HG02571 (cell line): ENCODE measurements around the gene CD68.
A peak's percentile ranks its signal among the peaks of the same experiment; 100 is the strongest.
"Not testable (repeated sequence)": the region's sequence is repeated elsewhere in the genome, so short reads cannot be mapped to it uniquely, and the experiment has no call there.

Experiments
- ATAC-seq: cut with Tn5 transposase; IDR thresholded peaks from one replicate; pipeline ENCODE4 v1.9.1; 2021; ENCODE audit warnings: mild to moderate bottlenecking, moderate library complexity; ENCODE audit not compliant: unreplicated experiment

CD68 gene

DNA sequence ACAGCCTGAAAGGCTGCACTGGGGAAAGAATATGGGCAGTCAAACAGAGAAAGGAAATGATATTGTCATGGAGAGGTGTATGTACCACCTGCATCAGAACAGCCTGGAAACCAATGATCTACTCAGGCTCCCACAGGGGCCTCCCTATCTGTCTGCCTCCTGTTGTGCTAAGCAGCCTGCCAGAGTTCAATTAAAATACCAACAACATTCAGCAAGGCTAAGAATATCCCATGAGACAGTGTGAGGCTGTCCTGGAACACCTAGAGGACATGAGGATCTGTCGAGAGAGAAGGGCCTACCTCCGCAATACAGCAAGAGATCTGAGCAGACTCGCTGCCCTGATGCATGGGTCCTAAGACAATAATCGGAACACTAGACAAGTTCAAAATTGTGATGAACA lies 26.8 kb downstream of the CD68 start:
- ATAC-seq: no peak

DNA sequence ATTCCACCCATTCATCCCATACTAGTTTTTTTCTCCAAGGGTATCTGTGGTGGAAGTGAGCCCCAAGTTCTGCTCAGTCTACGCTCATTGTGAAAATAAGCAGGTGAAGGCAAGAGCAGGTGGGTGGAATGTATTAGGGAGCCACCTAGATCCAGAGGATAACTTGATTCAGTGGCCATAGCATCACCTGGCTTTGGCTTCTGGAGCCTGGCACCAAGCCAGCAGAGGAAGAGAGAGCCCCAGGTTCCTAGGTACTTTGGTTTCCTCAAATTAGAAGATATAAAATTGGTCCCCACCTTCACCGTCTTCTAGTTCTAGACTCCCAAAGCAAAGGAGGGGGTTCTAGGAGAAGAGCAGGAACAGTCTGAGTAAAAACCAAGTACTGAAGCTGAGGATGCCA lies 31.2 kb downstream of the CD68 start:
- no peak for ATAC-seq

GRCh38 chr17:7611635-7612293 lies 32.3 kb downstream of the CD68 start:
- ATAC-seq: no peak

DNA sequence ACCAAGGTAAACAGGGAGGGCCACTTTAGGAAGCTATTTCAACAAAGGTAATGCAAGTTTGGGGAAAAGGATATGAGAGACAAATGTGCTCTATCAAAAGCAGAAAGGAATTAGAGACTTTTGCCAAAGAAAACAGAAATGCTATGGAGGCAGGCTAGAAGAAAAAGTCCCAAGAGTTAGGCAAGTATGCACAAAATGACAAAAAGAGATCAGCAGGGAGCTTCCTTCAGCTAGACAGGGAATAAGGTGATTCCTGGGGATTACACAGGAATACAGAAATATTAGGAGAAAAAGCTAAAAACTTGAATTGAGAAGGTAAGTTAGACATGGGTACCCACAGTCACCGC lies 32.8 kb downstream of the CD68 start:
- no peak for ATAC-seq

- no peak for ATAC-seq
Observed at GRCh38 chr17:7613769-7614424, 34.5 kb downstream of the CD68 start.

GRCh38 chr17:7614425-7615264 lies 35.2 kb downstream of the CD68 start, which contains the start of gene FXR2:
TSS of gene FXR2 (minus strand) at chr17:7614897. CDS start at chr17:7614532, 365 bp downstream.
- peak; percentile 89 for ATAC-seq

DNA sequence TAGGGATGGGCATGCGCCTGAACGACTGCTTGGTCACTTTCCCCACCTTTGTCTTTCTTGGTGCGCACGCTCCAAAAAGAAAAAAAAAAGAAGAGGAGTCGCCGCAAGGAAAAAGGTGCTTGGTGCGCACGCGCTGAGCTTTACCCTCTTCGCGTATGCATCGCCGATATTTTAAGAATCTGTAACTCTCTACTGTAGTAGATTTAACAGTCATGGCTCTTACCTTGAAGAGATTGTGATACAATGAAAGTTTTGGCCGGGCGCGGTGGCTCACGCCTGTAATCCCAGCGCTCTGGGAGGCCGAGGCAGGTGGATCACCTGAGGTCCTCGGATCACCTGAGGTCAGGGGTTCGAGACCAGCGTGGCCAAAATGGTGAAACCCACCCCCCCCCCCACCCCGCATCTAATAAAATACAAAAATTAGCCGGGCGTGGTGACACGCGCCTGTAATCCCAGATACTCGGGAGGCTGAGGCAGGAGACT lies 35.9 kb downstream of the CD68 start:
- no peak for ATAC-seq

DNA sequence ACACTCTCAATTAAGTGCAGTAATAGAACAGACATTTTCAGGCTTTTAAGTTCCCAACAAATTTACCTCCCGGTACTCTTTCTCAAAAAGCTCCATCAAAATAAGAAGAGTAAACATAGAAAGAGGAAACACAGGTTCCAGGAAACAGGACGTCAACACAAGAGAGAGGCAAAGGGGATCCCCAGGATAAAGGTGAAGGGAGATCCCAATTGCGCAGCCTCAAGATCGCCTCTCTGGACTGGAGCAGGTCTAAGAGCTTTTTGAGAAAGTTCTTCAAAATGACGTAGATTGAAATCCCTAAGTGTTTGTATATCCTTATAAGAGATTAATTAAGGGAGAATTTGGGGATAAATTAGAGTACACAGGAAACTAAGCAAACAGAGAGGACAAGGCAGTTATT lies 39.2 kb downstream of the CD68 start:
- ATAC-seq: no peak

DNA sequence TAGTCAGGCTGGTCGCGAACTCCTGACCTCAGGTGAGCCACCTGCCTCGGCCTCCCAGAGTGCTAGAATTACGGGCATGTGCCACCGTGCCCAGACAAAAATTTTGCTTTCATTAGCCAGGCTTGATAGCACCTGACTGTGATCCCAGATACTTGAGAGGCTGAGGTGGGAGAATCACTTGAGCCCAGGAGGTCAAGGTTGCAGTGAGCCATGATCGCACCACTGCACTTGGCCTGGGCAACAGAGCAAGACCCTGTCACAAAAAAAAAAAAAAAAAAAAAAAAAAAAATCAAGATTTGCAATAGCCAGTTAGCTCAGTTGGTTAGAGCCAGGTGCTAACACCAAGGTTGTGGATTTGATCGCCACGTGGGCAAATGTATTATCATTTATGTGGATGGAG lies 41.4 kb downstream of the CD68 start:
- ATAC-seq: no peak

- ATAC-seq: no peak
Observed at GRCh38 chr17:7623661-7624060, 44.2 kb downstream of the CD68 start.

DNA sequence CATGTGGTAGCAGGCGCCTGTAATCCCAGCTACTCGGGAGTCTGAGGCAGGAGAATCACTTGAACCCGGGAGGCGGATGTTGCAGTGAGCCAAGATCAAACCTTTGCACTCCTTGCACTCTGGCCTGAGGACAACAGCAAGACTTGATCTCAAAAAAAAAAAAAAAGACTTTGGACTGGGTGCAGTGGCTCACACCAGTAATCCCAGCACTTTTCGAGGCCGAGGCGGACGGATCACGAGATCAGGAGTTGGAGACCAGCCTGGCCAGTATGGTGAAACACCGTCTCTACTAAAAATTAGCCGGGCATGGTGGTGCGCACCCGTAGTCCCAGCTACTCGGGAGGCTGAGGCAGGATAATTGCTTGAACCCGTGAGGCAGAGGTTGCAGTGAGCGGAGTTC lies 46.3 kb downstream of the CD68 start:
- not testable (repeated sequence) for ATAC-seq

- no peak for ATAC-seq
Observed at GRCh38 chr17:7626307-7626706, 46.9 kb downstream of the CD68 start.

DNA sequence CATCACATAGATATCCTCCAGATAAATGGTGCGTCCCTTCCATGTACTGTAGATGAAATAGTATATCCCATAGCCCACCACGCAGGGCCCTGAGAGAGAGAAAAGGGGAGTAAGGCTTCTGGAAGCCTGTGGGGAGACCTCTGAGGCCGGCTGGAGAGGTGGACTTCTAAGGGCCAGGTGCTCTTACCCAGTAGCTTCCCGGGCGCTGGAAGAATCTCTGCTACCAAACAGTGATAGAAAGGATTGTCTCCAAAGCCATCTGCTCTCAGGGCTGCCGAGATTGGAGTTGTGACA lies 47.5 kb downstream of the CD68 start:
- ATAC-seq: no peak

DNA sequence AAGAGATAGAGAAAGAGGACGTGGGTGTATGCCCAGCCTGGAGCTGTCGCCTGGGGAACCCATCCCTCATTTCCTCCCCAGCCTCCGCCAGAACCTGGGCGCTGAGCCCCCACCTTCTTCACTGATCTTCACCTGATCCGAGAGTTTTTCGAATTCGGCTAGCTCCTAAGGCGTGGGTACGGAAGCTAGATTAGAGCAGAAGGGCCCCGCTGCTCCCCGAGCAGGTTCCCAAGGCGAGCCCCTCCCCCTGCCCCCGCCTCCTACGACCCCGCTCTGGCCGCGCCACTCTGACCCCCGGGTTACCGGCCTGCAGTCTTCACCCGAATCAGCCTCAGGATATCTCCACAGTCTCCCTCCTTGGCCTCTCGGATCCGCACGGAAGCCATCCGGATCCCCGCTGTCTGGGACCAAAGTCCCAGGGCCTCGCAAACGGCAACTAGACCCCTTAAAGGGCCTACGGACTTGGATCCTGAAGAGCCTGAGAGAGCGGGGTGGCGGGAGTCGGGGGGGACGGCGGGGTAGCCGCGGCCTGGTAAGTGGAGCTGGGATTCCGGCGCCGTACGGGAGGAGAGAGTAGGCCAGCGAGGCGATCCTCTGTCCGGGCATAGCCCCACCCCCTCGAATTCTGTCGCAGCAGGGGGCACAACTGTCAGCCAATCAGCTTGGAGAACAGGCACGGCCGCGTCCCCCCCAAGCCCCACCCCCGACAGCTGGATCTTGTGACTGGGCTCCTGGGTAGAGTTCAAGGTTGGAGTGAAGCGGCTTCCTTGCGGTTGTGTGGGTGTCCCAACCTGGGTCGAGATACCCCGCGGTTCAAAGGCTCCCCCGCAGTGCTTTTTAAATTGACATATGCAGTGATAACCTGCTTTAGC lies 48.0 kb downstream of the CD68 start, which contains the start of gene SAT2:
Gene SAT2, minus strand, starts transcription at position 572 of the 872 bp plus-strand sequence. Its CDS starts 186 bp downstream, at position 386.
- ATAC-seq: peak; percentile 88

DNA sequence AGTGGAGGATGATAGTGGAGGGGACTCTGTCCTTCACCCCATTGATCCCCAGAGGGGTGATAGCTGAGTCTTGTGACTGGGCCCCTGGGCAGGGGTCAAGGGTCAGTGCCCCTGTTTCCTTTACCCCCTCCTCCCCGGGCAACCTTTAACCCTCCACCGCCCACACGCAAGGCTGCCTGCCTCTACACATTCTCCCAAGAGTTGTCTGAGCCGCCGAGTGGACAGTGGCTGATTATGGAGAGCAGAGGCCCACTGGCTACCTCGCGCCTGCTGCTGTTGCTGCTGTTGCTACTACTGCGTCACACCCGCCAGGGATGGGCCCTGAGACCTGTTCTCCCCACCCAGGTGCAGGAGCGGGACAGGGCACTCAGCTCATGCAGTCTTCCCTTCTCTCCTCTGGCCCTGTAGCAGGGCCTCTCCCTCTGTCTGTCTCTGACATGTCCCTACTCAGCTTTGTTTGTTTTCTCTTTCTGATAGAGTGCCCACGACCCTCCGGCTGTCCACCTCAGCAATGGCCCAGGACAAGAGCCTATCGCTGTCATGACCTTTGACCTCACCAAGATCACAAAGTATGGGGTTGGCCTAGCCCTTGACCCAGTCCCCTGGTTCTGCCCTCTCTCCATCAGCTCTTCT lies 50.6 kb downstream of the CD68 start, which contains the start of gene SHBG:
Gene SHBG, plus strand, starts transcription at position 197 of the 633 bp plus-strand sequence. Its CDS starts 38 bp downstream, at position 235.
- ATAC-seq: no peak
